GM18868 (cell line): ENCODE results near the gene TCEANC2.

Source experiments
- ATAC-seq: cut with Tn5 transposase; IDR thresholded peaks from one replicate; pipeline ENCODE4 v1.9.1; 2021; ENCODE audit warnings: mild to moderate bottlenecking, moderate library complexity; ENCODE audit not compliant: unreplicated experiment

TCEANC2 gene

DNA sequence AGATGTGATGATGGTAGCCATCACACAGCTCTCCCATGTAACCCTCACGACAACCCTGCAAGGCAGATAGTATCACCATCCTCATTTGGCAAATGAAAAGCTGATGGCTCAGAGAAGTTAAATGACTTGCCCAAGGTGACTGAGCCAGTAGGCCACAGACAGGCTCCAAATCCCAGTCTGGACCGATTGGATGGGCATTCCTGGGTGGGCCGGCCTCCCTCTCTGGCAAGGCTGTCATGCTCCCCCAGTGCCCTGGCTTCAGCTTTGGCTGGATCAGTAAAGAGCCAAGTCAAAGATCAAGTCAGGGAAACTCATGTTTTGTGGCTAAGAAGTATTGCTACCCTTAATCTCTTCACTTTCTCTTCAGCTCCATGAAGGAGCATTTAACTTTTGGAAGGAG lies 58.2 kb downstream of the TCEANC2 start:
- ATAC-seq = no peak

DNA sequence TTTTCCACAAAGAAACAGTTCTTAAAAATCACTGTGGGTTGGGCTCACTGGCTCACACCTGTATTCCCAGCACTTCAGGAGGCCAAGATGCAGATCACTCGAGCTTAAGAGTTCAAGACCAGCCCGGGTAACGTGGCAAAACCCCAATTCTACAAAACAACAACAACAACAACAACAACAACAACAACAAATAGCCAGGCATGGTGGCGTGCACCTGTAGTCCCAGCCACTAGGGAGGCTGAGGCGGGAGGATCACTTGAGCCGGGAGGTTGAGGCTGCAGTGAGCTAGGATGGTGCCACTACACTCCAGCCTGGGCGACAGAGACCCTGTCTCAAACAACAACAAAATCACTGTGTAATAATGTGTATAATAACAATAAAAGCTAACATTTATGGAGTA lies 58.6 kb downstream of the TCEANC2 start:
- no peak for ATAC-seq

DNA sequence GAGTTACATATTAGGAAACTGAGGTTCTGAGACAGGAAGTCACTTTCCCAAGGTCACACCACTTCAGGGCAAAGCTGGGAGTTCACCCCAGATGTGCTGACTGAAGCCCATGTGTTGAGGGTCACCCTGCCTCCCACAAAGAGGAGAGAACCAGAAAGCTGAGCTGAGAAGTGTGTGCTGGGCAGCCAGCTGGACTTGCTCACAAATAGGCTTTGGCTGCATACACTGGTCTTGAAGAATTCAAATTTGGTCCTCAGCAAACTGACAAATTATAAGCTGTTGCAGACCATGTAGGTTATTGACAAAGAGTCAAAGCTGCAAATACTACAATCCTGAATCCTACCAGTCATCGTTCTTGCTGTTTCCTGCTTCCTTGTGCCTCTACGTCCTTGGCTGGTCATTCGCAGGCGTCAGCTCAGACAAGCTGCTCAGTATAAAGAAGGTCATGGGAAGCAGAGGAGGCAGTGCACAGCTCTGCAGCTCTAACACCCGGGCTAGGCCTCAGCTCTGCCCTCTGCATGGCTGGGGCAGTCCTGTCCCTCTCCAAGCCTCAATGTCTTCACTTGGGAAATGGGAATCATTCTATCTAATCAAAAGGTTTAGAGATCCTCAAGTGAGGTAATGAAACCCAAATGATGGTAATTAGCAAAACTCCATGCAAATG lies 59.4 kb downstream of the TCEANC2 start:
- ATAC-seq = no peak

DNA sequence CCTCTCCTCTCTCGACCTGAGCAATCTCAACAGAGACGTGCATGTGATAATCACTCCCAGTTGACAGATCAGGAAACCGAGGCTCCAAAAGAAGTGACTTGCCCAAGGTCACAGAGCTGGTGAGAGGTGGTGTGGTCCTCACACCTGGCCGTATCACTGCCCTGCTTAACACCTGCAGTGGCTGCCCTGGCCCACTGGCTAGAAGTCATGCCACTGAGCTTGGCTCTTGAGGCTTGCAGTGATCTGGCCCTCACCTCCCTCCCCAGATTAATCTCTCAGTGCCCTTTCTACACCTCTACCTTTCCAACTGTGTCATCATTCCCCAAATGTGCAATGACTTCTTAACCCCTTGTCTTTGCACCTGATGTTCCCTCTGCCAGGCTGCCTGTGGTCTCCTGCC lies 60.6 kb downstream of the TCEANC2 start:
- ATAC-seq = no peak

DNA sequence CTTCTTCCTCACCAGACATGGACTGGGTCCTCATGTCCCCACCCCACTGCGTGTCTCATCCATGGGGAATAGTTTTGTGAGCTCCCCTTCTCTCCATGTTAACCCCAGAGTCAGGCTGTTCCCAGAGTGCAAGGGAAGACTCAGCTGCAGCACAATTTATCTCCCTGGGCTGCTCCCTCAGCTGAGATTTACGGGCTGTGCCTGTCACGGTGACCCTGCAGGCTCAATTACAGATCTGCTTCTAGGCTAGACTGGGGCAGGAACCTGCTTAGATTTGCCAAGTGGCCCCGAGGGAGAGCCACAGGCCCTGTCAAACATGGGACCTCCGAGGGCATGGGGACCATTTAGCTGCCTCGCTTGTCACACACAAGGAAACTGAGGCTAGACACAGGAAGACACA lies 61.5 kb downstream of the TCEANC2 start:
- no peak for ATAC-seq

DNA sequence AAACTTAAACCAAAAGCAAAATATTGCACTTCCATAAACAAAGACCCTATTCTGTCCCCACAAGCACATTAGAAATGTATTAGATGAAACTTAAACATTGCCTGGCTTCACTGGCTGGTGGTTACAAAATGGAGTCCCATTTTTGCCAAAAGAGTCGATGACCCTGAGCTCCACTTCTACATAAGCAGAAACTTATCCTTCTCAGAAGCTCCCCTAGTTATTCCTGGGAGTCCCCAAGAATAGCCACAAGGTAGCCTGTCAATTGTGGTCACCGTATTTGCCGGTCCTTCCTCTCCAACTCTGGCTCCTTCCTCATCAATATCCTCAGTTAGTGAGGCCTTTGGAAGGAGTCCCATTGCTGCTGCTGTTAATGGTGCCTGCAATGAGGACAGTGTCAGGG lies 62.1 kb downstream of the TCEANC2 start:
- no peak for ATAC-seq

DNA sequence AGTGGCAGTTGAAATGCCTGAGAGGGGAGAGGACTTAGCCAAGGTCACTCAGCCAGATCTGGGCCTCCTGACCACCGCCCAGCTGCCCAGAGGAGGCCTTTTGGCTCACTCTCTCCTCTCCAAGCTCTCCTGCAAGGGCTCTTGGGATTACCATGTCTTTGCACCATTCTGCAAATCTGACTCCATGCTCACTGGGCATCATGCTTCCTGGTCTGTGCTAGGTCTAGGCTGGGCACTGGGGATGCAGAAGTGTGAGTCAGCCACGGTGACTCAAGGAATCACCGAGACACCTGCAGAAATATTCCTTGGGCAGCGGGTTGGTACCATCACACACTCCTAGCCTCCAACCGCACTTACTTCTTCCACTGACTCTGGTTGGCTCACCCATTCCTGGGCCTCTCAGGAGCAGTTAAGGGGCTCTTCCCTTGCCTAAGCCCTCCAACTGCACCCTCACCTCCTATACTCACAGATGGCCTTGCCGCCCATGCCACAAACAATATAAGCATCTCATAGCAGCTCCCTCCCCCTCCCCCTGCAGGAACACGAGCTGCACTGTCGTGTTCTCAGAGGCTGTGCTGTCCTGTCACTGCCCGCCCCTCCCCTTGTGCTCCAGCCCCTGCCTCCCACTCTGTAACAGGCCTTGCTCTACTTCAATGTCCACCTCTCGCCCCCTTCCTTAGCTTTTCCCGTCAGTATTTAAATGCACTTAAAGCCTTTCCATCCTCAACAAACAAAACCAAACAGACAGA lies 64.6 kb downstream of the TCEANC2 start:
- no peak for ATAC-seq

DNA sequence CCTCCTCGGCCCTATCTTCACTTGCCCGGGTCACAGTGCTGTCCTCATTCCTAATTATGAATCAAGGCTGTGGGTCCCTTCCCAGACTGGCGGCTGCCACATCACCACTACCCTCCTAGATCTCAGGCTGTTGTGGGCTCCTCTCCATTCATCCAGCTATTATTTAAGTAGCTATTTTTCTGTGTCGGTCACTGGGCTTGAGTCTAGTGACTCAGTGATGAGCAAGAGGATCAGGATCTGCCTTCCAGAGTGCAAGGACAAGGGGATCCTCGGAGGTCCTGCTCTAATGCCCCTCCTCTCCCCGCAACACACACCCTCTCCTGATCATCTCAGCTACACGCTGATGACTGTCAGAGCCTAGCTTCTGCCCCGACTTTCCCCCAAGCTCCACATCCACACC lies 65.3 kb downstream of the TCEANC2 start:
- no peak for ATAC-seq

DNA sequence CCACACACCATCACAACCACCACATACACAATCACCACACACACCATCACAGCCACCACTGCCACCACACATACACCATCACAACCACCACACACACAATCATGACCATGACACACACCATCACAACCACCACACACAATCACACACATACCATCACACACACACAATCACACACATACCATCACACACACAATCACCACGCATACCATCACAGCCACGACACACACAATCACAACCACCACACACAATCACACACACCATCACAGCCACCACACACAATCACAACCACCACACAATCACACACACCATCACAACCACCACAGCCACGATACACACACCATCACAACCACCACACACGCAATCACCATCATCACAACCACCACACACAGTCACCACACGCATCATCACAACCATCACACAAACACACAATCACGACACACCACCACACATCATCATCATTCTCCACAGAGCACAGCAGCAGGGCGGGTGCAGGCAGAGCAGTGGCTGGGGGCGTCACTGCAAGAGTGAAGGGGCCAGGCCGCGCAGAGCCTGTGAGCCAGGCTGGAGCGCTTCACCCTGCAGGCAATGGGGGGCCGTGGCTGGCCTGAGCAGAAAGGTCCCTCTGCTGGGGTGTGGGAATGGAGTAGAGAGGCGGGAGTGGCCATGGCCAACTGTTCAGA lies 66.8 kb downstream of the TCEANC2 start:
- no peak for ATAC-seq

DNA sequence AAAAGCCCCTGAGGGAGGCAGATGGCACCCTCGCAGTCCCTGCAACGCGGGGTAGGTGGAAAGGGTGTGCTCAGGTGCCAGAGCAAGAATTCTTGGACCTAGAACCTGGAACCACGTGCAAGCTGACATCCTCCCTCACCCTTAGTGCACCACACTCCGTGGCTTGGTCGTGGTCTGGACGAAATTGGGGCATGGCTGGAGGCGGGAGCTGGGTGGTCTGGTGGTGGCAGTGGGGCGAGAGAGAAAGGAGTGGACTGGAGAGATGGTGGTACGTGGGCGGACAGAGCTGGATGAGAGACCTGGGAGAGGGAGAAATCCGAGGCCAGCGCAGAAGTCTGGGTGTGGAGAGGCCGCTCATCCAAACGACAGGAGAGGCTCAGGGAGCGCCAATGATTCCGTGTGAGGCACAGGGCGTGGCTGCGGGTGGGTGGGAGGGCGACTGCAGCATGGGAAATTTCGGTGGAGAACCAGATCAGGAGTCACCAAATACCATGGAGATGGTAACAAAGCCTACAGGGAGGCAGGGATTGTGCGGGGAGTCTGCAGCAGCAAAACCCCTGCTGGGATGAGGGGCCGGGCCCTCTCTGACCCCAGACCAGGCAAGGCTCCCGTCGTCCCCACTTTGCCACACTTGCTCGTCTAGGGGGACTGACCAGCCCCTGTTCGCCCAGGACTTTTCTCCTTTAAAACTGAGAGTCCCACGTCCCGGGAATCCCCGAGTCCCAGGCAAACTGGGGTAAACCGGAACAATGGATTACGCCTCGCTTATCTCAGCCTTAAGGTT lies 67.5 kb downstream of the TCEANC2 start:
- no peak for ATAC-seq

DNA sequence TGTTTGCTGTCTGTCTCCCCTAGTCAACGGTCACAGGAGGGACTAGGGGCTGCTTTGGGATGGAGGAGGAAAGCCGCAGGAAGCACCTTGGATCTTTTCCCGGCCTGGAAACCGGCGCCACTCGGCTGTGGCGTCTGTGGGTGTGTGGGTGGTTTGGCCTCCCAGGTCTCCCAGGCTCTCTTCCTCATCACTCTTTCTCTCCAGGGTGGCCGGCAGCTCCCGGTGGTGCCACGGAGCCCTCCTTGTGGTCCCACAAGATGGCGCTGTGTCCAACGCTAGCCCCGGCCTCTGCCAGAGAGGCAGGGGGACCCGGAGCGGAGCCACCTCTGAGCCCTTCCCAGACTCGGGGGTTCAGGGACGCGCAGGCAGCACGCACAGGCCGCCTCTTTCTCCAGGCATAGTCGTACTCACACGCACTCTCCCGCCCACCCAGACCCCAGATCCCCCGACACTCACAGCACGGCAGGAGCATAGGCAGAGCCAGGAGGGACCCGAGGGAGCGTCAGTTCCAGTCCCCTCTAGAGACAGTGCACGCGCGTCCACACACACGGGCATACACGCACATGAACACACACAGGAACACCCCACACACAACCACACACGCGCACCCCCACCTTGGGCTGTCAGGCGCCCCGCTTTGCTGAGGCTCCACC lies 68.2 kb downstream of the TCEANC2 start:
- ATAC-seq = no peak

DNA sequence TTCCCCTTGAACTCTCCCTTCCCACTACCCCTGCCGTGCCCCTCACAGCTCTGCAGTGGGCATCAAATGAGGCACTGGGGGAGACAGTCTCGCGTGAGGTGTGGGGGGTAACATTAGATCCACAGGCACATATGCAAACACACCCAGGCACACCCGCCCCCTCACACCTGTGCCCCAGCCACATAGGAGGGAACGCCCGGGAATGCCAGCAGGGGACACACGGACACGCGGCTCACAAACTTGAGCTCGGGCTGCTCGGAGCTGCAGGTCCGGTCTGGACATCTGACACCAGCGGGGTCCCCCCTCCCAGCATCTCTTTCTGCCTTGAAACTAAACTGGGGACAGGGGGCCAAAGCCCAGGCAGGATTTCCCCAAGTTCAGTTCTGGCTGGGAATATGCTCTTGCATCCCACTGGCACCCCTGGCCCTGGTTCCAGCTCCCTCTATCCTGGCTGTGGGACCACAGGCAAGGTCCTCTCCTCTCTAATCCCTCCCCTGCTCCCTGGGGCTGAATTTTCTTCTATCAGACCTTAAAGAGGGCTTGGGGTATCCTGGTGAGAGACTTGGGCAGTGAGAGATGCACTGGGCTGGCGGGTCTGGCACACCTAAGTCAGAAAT lies 68.8 kb downstream of the TCEANC2 start:
- no peak for ATAC-seq

DNA sequence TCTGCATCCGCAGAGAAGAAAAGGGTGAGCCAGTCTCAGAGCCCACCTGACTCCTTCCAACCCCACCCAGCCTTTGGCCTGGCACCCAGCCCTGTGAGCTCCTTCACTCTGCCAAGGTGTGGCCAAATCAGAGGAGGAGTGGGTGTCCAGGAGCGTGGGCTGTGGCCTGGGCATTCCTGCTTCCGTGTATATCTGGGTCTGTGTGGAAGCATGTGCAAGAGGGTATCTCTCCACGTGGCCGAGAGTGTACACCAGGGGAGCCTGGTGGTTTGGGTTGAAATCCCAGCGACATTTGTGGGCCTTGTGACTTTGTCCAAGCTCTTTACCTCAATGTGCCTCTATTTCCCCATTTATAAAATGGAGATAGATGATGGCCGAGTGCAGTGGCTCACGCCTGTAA lies 69.6 kb downstream of the TCEANC2 start:
- ATAC-seq = no peak

DNA sequence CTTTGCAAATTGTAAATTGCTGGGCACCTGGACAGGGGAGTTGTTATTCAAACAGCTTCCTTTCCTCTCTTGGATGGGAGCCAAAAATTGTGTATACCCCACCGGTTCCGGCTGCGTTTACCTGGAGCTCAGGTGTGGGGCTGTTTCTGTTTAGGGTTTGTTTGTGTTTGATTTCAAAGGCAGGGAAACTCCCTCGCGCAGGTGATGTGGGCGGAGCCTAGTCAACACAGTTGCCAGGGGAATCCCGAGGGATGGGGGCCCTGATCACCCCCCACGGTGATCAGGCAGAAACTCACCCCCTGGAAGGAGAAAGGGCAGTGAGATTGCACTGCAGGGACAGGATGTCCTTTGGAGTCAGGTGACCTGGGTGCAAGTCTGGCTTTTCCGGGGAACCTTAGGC lies 71.1 kb downstream of the TCEANC2 start:
- no peak for ATAC-seq

DNA sequence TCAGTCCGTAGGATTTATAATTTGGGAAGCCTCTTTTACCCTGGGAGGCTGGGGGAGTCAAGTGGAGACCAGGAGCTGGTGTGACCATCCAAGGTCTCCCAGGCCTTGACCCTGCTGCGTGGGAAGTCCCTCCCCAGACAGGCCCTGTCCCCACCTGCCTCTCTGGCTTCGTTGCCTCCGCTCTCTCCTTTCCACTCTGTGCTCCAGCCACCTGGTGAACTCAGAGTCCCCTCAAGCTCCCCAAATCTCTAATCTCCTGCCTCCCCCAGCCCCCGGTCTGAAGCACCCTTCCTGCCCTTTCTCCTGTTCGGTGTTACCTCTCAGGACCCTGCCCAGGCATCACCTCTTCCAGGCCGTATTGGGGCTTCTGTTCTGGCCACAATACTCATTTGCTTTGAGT lies 71.5 kb downstream of the TCEANC2 start:
- ATAC-seq = no peak

DNA sequence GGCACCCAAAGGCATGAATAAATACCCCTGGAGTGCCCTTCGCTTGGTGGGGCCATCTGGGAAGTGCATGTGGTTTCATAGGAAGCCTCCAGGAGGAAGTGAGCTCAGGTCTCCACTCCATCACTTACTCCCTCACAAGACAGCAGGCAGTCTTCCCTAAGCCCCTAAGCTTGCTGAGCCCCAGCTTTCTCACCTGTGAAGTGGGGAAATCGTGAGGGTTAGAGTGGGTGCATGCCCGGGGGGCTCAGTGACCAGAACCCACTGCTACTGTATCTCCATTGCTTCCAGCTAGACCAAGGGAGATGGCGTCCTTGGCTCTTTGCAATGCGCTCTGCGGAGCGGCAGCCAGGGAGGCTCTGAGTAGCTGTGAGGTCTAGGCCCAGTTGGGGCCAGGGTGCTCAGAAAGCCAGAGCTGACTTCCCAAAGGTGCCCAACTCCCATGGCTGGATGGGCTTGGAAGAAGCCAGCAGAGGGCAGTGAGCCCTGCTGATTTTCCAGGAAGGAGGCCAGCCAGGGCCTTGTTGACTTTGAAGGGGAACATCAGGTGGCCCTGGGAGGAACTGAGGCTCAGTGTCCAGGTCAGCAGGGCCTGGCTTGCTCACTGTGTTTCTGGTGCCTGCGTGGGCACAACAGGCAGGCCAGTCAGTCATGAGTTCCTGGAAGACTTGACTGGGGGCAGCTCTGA lies 72.1 kb downstream of the TCEANC2 start:
- ATAC-seq = no peak

DNA sequence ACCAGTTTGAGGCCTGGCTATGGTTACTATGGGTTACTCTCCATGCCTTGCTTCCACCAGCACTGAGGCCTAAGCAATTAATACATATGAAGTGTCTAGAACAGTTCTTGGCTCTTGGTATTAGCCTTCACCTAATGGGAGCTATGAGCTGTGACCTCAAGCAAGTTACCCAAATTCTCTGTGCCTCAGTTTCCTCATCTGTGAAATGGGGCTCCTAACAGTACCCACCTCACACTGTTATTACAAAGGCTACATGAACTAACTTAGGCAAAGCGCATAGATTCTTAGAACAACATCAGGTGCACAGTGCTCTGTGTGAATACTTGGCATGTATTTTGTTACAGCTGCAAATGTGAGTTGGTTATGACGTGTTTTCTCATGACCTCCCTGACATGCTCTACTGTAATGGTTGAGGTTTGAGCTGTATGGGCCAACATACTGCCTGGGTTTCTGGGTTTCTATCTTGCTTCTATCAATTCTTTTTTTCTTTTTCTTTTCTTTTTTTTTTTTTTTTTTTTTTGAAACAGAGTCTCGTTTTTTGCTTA lies 72.9 kb downstream of the TCEANC2 start:
- ATAC-seq = no peak

DNA sequence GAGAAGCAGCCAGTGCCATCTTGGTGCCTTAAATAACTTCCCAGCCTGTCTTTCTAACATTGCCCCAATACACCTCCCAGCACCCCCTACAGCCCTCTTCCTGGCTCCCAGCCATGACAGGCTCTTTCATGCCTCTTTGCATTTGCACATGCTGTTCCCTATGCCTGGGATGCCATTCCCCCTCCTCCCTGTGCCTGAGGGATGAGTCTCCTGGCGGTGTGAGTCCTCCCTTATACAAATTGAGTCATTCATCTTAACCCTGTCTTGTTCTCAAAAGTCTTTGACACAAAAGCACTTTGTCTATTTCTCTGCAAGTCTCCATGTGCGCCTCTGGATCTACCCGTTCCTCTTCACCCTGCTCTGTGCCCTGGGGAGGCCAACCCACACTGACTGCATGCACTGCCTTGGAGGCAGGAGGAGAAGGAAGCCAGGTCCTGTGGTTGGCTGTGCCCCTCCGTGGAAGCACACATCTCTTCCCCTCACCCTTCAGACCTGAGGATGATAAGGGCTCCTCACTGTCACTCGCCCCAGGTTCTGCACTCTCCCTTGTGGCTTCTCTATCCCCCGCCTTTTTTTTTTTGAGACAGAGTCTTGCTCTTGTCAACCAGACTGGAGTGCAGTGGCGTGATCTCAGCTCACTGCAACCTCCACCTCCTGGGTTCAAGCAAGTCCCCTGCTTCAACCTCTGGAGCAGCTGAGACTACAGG lies 74.3 kb downstream of the TCEANC2 start:
- no peak for ATAC-seq

DNA sequence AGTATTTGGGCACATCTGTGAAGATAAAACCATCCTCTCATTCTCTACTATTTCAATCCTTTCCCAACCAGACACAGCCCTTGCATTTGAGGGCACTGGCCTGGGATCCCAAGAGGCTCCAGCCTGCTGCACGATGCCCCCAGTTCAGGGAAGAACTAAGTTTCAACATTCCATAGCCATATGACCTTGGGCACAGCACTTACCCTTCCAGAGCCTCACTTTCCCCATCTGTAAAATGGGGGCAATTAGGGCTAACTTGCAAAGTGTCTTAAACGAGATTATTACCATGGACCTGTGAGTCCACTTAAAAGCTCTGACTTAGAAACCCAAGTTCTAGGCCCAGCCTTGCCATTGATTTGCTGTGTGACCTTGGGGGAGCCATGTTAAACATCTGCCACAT lies 76.5 kb downstream of the TCEANC2 start:
- no peak for ATAC-seq
